GM06990 (cell line): Measurements from ENCODE around the gene GAD1.

ENCODE experiments used
- DNase-seq: peaks from one replicate; pipeline ENCODE4 v3.0.0-alpha.2; 2011; ENCODE audit not compliant: insufficient read length; ENCODE audit errors: extremely low read depth
- H3K27me3 ChIP-seq: replicated peaks from 2 replicates; pipeline ENCODE4 v1.6.0; 2011; ENCODE audit warnings: low read length; ENCODE audit not compliant: control insufficient read depth, insufficient read depth
- H3K36me3 ChIP-seq: 2 replicates; pipeline ENCODE4 v1.5.1; 2011; ENCODE audit warnings: low read length; ENCODE audit not compliant: control insufficient read depth, insufficient read depth
- H3K4me3 ChIP-seq: replicated peaks from 2 replicates; pipeline ENCODE4 v1.5.1; 2011; ENCODE audit warnings: low read depth, mild to moderate bottlenecking, control low read depth, low read length
- CTCF ChIP-seq: IDR thresholded peaks from 2 replicates; pipeline ENCODE4 v1.5.1; 2011; ENCODE audit warnings: low read length, control low read depth, mild to moderate bottlenecking, inconsistent platforms; ENCODE audit not compliant: insufficient read depth, poor library complexity, severe bottlenecking

Gene GAD1

GRCh38 chr2:170816504-170817092, at the start of gene GAD1:
Gene GAD1 (plus strand): TSS chr2:170816887. CDS start chr2:170818592, 1,705 bp downstream.
- peak; percentile 59 for DNase-seq
- no peak for TF ChIP-seq CTCF
- peaks cover 6% of the 10 kb centered on the region for H3K27me3 ChIP-seq
- no peaks in the 10 kb centered on the region for H3K36me3 ChIP-seq
- peak within 1 kb of the TSS; percentile 43 for H3K4me3 ChIP-seq

- no peak for TF ChIP-seq CTCF
- Histone ChIP-seq H3K4me3 (peak within 1 kb of the TSS; percentile 75), H3K36me3 (no peaks in the 10 kb centered on the region), H3K27me3 (peaks cover 4% of the 10 kb centered on the region)
- no peak for DNase-seq
These were observed 46.6 kb upstream of the GAD1 start, which contains the start of gene ERICH2 for GRCh38 chr2:170770008-170770605. Gene ERICH2 (plus strand): TSS chr2:170770378. CDS start chr2:170770682, 304 bp downstream.

DNA sequence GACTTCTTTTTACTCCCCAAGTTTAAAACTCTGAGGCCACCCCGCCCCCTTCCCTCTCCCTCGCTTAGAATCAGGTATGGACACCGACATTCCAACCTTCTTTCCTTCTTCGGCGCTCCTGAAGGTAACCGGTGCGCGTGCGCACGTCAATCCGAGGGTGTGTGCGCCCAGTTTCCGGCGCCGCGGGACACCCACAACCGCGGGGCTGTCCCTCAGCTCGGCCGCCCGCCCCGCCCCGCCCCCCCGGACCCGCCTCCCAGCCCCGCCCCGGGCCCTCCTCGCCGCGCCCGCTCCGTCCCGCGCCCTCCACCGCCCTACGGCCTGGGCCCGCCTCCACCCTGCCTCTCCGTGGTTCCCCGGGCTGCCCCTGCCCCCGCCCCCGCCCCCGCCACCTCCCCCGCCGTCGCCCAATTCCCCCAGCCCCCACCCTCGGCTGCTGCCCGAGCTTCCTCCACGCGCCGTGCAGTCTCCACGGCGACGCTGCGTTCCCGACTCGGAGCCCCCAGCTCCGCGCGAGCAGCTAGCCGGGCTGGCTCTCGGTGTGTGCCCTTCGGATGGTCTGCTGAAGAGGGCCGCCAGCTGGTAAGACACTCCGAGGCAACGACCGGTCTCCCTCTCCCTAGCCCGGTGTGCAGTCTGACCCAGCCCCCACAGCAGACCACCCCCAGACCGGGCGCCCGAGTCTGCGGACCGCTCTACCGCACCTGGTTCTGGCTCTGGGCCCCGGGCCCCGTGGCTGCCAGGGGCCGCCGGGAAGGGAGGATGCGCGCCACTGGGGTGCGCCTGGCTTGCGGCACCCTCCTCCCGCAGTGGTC, 45.9 kb upstream of the GAD1 start:
- DNase-seq = peak; percentile 68
- Histone ChIP-seq H3K27me3 (peaks cover 4% of the 10 kb centered on the region), H3K36me3 (no peaks in the 10 kb centered on the region), H3K4me3 (peak overlapping the region; percentile 75)
- no peak for TF ChIP-seq CTCF

DNA sequence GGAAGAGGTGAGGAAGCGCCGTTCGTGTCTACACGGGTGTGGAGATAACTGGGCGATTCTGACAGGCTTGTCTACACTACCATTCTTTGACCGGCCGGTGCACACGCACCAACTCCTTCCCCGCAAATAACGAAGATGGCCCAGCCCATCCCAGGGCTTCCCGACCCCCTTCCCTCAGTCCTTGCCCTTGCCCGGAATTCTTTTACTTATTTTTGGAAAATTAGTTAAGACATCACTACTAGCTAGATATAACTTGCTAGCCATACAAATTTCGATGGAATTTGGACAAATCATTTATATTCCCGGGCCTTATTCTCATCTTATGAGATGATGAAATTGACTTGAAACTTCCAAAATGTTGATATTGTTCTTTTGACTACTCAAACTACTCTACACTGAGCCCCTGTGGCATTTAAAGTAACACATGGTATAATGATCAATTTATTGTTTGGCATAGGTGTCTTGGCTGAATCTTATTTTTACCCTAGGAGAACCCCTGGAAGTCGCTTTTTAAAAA, 45.2 kb upstream of the GAD1 start:
- no peak for DNase-seq
- no peak for TF ChIP-seq CTCF
- peaks cover 4% of the 10 kb centered on the region for H3K27me3 ChIP-seq
- no peaks in the 10 kb centered on the region for H3K36me3 ChIP-seq
- H3K4me3 ChIP-seq = peak overlapping the region; percentile 51

DNA sequence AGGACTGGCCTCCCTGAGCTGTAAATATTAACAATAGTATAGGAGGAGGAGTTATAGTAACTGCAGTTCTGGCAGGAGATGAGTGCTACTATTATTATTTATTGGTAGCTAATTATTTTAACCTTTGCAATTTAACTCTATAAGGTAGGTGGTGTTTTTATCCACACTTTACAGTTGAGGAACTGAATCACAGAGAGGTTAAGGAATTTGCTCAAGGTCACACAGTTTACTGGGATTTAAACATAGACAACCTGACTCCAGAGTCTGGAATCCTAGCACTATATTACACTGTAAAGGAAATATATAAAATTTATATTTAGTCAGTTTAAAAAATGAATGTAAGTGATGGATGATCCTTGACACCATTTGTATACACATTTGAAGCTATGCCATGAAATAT, 44.4 kb upstream of the GAD1 start:
- no peak overlapping the region for H3K4me3 ChIP-seq

More for the DNA sequence above, 44.4 kb upstream of the GAD1 start:
- Histone ChIP-seq H3K36me3 (no peaks in the 10 kb centered on the region), H3K27me3 (peaks cover 4% of the 10 kb centered on the region)
- TF ChIP-seq CTCF = no peak
- DNase-seq = no peak
